ENCODE measurements around the gene MADD.
A peak's percentile ranks its signal among the peaks of the same experiment; 100 is the strongest.

Gene MADD

DNA sequence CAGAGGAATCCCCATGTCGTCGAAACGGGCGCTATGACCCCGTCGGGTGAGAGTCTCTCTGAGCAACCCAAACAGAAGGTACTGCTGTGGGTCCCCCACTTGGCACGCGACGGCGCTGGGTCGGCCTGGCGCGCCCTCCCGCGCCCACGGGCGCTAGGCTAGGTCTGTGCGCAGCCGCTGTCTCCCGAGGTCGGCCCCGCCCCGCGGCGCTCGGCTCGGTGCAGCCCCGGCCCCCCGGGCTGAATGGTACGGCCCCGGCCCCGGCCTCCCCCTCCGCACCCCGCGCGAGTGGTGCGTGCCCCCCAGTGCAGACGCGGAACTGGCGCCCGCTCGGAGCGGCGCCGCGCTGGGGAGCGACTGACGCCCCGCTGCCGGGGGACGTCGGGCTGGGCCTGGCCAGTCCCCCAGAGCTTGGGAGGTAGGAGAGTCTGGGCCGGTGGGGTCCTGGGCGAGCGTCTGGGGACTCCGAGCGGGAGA, at the start of gene MADD:
Gene MADD (plus strand): TSS at position 305 of the 477 bp plus-strand sequence.
- DNase-seq = peak; percentile 84

GRCh38 chr11:47220401-47220821, 49.5 kb upstream of the MADD start:
- no peak for DNase-seq

GRCh38 chr11:47222696-47223095, 47.2 kb upstream of the MADD start:
- no peak for DNase-seq

DNA sequence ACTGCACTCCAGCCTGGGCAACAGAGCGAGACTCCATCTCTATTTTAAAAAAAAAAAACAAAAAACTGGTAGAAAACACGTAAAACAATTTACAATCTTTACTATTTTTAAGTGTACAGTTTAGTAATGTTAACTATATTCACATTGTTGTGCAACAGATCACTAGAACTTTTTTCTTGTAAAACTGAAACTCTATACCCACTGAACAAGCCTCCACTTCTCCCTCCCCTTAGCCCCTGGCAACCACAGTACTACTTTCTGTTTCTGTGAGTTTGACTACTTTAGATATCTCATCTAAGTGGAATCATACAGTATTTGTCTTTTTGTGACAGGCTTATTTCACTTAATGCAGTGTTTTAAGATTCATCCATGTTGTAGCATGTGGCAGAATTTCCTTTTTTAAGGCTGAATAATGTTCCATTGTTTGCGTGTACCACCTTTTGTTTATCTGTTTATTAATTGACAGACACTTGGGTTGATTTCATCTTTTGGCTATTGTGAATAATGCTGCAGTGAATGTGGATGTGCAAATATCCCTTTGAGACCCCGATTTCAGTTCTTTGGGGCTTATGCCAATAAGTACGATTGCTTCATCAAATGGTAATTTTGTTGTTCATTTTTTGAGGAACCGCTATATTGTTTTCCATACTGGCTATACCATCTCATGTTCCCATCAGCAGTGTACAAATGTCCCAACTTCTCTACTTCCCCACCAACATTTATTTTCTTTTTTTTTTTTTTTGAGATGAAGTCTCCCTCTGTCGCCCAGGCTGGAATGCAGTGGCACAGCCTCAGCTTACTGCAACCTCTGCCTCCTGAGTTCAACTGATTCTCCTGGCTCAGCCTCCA, 44.2 kb upstream of the MADD start:
- no peak for DNase-seq

- DNase-seq = no peak
Observed at GRCh38 chr11:47229161-47229560, 40.8 kb upstream of the MADD start.

DNA sequence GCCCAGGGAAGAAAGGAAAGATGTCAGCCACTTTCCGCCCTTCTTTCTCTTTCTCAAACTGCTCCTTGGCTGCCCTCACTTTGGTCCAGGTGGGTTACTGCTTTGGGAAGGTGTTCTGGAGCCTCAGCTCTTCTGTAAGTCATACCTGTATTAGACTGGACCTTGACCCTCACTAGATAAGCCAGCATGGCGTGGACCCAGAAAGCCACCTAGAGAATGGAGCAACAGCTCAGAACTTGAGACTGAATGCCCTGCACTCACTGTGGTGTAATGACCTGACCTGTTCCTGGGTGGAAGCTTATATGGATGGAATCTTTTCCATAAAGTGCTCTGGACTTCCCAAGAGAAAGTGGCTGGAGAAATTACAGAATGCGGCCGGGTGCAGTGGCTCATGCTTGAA, 36.9 kb upstream of the MADD start:
- no peak for DNase-seq

GRCh38 chr11:47233989-47234668, 35.8 kb upstream of the MADD start:
- peak; percentile 67 for DNase-seq

GRCh38 chr11:47234669-47235100, 35.2 kb upstream of the MADD start:
- DNase-seq = no peak

DNA sequence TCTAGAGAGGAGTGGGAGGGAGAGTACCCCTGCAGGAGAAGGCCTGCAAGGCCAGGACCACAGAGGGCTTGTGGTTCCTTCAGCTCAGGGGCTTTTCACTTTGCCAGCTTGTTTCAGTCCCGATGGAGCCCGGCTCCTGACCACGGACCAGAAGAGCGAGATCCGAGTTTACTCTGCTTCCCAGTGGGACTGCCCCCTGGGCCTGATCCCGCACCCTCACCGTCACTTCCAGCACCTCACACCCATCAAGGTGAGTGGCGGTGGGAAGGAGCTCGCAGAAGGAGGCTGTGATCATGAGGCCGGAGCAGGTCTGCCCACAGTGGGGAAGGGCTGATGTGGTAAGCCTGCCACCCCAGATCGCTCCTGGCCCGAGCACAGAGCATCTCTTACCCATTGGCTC, 34.8 kb upstream of the MADD start:
- no peak for DNase-seq

GRCh38 chr11:47236482-47236881, 33.5 kb upstream of the MADD start:
- DNase-seq = no peak

GRCh38 chr11:47239852-47240251, 30.1 kb upstream of the MADD start:
- no peak for DNase-seq

DNA sequence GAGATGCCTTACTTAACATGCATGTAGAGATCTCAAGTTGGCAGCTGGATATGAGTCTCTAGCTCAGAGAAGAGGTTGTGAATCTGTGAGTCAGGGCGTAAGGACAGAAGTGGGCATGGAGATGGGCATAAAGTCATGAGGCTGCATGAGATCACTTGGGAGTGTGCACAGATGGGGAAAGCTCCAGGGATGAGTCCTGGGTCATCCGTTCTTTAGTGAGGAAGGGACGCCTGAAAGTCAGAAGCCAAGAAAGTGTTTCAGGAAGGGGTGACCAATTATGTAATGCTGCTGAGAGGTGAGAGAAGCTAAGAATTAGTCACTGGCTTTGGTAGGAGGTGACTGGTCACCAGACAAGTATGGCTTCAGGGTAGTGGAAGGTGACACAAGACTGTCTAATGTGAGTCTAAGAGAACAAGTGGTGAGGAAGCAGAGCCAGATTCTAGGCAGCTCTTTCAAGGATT, 28.1 kb upstream of the MADD start:
- DNase-seq = no peak

- no peak for DNase-seq
Observed at GRCh38 chr11:47242596-47243192, 27.2 kb upstream of the MADD start.

GRCh38 chr11:47243454-47243853, 26.5 kb upstream of the MADD start:
- DNase-seq = no peak

DNA sequence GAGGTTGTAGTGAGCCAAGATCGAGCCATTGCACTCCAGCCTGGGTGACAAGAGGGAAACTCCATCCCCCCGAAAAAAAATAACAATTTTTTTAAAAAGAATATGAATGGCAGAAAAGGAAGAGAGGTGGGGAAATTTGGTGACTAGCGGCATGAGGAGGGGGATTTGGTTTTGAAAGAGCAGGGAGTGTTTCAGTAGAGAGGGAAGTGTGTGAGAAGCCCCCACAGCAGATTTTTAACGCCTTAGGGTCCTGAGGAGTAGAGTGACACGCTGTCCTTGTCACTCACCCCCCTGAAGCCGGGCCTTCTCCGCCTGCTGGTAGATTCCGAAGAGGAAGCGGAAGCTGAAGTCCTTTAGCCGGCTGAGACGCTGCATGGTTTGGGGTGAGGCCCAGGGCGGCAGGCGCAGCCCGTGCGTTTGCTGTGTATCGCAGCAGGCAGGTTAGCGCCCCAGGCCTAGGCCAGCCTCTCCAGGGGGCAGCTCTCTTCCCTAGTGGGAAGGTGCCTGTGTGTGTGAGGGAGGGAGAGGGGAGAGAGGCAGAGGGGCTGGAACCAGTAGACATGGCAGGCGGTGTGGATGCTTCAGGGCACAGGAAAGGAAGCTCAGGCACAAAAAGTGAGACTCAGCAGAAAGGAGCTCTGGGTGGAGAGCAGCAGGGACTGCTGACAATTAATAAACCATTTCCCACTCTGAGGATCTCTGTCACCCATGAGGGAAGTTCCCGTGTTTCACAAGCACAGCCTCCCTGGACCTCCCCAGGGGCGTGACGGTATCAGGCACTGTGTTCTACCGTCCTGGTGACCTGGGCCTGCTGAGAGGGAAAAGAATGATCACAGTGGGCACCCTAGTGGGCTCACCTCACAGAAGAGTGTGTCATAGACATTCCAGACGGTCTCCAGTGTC, 25.2 kb upstream of the MADD start:
- no peak for DNase-seq

- DNase-seq = no peak
Observed at GRCh38 chr11:47245611-47246357, 24.1 kb upstream of the MADD start.

DNA sequence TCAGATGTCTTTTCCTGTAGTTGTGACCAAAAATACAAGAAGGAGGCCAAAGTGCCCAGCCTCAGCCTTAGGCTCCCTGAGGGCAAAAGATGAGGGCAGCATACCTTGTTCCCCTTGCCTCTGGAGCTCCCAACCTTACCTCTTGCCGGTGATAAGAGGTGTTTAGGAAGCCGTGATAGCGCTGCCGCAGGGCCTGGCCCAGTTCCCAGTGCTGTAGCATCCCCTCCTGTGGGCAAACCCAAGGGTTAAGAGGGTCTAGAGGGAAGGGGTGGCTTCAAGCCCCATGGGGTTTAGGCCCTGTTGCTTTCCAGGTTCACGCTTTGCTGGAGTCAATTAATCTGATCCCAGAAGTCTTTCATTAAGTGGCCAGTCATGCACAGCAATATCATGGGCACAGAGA, 22.4 kb upstream of the MADD start:
- DNase-seq = no peak

DNA sequence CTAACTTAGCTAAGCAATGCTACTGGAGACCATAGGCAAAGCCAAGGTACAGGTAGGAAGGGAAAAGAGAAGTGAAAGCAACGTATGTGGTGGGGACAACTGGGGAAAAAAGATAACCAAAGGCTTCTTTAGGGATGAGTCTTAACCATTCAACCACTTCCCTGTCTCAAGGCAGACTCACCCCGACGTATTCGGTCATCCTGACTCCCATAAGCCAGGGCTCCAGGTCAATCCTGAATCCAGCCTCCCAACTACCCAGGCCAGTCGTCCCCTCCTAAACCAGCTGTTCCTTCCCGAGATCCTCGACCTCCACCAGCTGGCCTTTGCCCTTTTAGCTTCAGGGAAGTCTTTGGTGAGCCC, 21.6 kb upstream of the MADD start:
- no peak for DNase-seq

DNA sequence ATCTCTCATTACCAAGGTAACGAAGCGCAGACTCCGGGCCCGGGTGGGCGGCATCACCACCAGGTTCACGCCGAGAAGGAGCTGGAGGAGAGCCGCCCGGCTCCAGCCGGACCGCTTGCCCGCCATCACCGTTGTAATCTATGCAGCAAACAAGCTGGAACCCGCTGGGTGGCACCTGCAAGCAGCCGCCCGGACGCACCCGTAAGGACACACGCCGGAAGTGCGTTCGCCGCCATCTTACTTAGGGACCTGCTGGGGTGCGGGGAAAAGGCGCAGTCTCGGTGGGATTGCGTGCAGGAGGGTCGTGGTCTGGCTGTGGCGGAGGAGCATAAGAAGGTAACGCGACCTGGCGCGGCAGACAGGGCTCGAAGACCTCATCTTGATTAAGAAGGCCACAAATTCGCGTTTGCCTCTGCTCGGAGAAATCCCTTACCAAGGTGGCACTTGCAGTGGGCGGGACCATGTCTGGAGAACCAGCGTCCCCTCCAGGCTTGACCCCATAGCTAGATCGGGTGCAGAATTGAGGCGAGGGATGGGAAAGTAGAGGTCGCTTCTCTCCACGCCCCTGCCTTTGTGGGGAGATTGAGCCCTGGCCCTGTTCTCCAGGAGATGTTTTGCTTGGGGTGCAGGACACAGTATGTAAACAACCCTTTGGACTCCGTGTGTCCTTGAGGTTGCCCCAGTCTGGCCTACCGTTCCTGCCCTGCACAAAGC, 21.1 kb upstream of the MADD start, which contains the start of gene ACP2:
Gene ACP2 (minus strand): TSS at position 151 of the 714 bp plus-strand sequence. CDS start 25 bp downstream, at position 126.
- peak; percentile 90 for DNase-seq

GRCh38 chr11:47249378-47249715, 20.6 kb upstream of the MADD start:
- DNase-seq = no peak

GRCh38 chr11:47251751-47252150, 18.2 kb upstream of the MADD start:
- DNase-seq = no peak

Measured in islet precursor cell (in vitro differentiated cells).